ENCODE data around the gene TAS2R14. TPM values are rescaled to one million over a fixed set of nuclear protein-coding genes. Genes with fewer than 3 reads are reported as not detected.

Gene TAS2R14
- total RNA-seq (2014; rRNA removed; shearing (Covaris generic)) = 1.6 and 1.8 TPM in 2 replicates
- 0.16 and 0.86 TPM in 2 replicates for polyA plus RNA-seq (2015; cell fraction: cytosol; rRNA removed)
- 19.5 and 21.0 TPM in 2 replicates for polyA plus RNA-seq (2015; cell fraction: nucleus; rRNA removed)

- no peak for DNase-seq (ENCODE audit: low read depth, low spot score)
- in situ Hi-C loops (cut with HindIII; ENCODE audit: low pct_unique_long_range_greater_than_20kb, low sequenced_read_pairs) = no loop called here
These were observed at the start of gene TAS2R14 for GRCh38 chr12:10939163-10939562. TAS2R14 (minus strand) TSS chr12:10939263; CDS start chr12:10939207, 56 bp downstream.

- DNase-seq (ENCODE audit: low read depth, low spot score) = no peak
- in situ Hi-C loops (cut with HindIII; ENCODE audit: low pct_unique_long_range_greater_than_20kb, low sequenced_read_pairs) = no loop called here
These were observed 47.7 kb upstream of the TAS2R14 start, which contains the start of gene TAS2R50 for GRCh38 chr12:10986812-10987211. TAS2R50 (minus strand) TSS chr12:10986912; CDS start chr12:10986860, 52 bp downstream.

- in situ Hi-C loops (cut with HindIII; ENCODE audit: low pct_unique_long_range_greater_than_20kb, low sequenced_read_pairs) = no loop called here
- DNase-seq (ENCODE audit: low read depth, low spot score) = no peak
These were observed 43.2 kb upstream of the TAS2R14 start for GRCh38 chr12:10982244-10982643.

- DNase-seq (ENCODE audit: low read depth, low spot score) = no peak
- in situ Hi-C loops (cut with HindIII; ENCODE audit: low pct_unique_long_range_greater_than_20kb, low sequenced_read_pairs) = no loop called here
These were observed 35.9 kb upstream of the TAS2R14 start for GRCh38 chr12:10974965-10975364.

GRCh38 chr12:10968765-10969456 is 29.8 kb upstream of the TAS2R14 start:
- in situ Hi-C loops (cut with HindIII; ENCODE audit: low pct_unique_long_range_greater_than_20kb, low sequenced_read_pairs) = no loop called here
- no peak for DNase-seq (ENCODE audit: low read depth, low spot score)

- DNase-seq (ENCODE audit: low read depth, low spot score) = peak; percentile 41
- in situ Hi-C loops (cut with HindIII; ENCODE audit: low pct_unique_long_range_greater_than_20kb, low sequenced_read_pairs) = no loop called here
These were observed 28.3 kb upstream of the TAS2R14 start for GRCh38 chr12:10967409-10967808.

- in situ Hi-C loops (cut with HindIII; ENCODE audit: low pct_unique_long_range_greater_than_20kb, low sequenced_read_pairs) = no loop called here
- DNase-seq (ENCODE audit: low read depth, low spot score) = no peak
These were observed 27.3 kb upstream of the TAS2R14 start for GRCh38 chr12:10966314-10966713.

GRCh38 chr12:10965476-10965875 is 26.4 kb upstream of the TAS2R14 start:
- in situ Hi-C loops (cut with HindIII; ENCODE audit: low pct_unique_long_range_greater_than_20kb, low sequenced_read_pairs) = no loop called here
- no peak for DNase-seq (ENCODE audit: low read depth, low spot score)

- in situ Hi-C loops (cut with HindIII; ENCODE audit: low pct_unique_long_range_greater_than_20kb, low sequenced_read_pairs) = no loop called here
- no peak for DNase-seq (ENCODE audit: low read depth, low spot score)
These were observed 21.1 kb upstream of the TAS2R14 start for GRCh38 chr12:10960211-10960610.

- peak; percentile 56 for DNase-seq (ENCODE audit: low read depth, low spot score)
- in situ Hi-C loops (cut with HindIII; ENCODE audit: low pct_unique_long_range_greater_than_20kb, low sequenced_read_pairs) = no loop called here
These were observed 20.7 kb upstream of the TAS2R14 start for GRCh38 chr12:10959804-10960203.

- no peak for DNase-seq (ENCODE audit: low read depth, low spot score)
These were observed 18.7 kb upstream of the TAS2R14 start for GRCh38 chr12:10957741-10958140.

GRCh38 chr12:10956085-10956484 is 17.0 kb upstream of the TAS2R14 start:
- in situ Hi-C loops (cut with HindIII; ENCODE audit: low pct_unique_long_range_greater_than_20kb, low sequenced_read_pairs) = no loop called here
- DNase-seq (ENCODE audit: low read depth, low spot score) = no peak

More at GRCh38 chr12:10957741-10958140, 18.7 kb upstream of the TAS2R14 start:
- in situ Hi-C loops (cut with HindIII; ENCODE audit: low pct_unique_long_range_greater_than_20kb, low sequenced_read_pairs) = no loop called here

- no peak for DNase-seq (ENCODE audit: low read depth, low spot score)
- in situ Hi-C loops (cut with HindIII; ENCODE audit: low pct_unique_long_range_greater_than_20kb, low sequenced_read_pairs) = no loop called here
These were observed 13.6 kb upstream of the TAS2R14 start for GRCh38 chr12:10952645-10953044.

GRCh38 chr12:10943167-10943566 is 4.1 kb upstream of the TAS2R14 start:
- DNase-seq (ENCODE audit: low read depth, low spot score) = no peak
- in situ Hi-C loops (cut with HindIII; ENCODE audit: low pct_unique_long_range_greater_than_20kb, low sequenced_read_pairs) = no loop called here

- no peak for DNase-seq (ENCODE audit: low read depth, low spot score)
- in situ Hi-C loops (cut with HindIII; ENCODE audit: low pct_unique_long_range_greater_than_20kb, low sequenced_read_pairs) = no loop called here
These were observed 3.0 kb upstream of the TAS2R14 start for GRCh38 chr12:10941916-10942607.

- in situ Hi-C loops (cut with HindIII; ENCODE audit: low pct_unique_long_range_greater_than_20kb, low sequenced_read_pairs) = no loop called here
- DNase-seq (ENCODE audit: low read depth, low spot score) = no peak
These were observed 2.3 kb upstream of the TAS2R14 start for GRCh38 chr12:10941369-10941768.

- no peak for DNase-seq (ENCODE audit: low read depth, low spot score)
- in situ Hi-C loops (cut with HindIII; ENCODE audit: low pct_unique_long_range_greater_than_20kb, low sequenced_read_pairs) = no loop called here
These were observed 1.3 kb upstream of the TAS2R14 start for GRCh38 chr12:10940389-10940788.

- DNase-seq (ENCODE audit: low read depth, low spot score) = no peak
- in situ Hi-C loops (cut with HindIII; ENCODE audit: low pct_unique_long_range_greater_than_20kb, low sequenced_read_pairs) = no loop called here
These were observed 2.6 kb downstream of the TAS2R14 start for GRCh38 chr12:10936506-10936905.

Measured in SK-MEL-5 (cell line).